ENCODE measurements around the gene GPR18.

DNA sequence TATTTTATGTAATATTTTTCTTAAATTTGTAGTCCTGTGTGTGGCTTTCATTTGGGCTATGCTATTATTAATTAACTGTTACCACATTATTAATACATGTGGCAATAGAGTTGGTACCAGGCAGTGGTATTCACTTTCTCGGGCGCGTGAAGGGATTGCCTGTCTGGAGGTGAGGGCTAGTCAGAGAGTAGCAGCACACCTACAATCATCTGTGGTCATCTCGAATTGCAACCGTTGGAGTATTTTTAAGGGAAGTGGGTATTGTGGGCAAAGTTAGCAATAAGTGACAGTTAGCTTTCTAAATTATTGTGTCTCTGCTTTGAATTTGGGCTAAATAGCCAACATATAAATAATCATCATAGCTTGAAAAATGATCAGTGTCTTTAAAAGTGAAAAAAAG lies 20.0 kb upstream of the GPR18 start:
- TF ChIP-seq, protein P1, sequence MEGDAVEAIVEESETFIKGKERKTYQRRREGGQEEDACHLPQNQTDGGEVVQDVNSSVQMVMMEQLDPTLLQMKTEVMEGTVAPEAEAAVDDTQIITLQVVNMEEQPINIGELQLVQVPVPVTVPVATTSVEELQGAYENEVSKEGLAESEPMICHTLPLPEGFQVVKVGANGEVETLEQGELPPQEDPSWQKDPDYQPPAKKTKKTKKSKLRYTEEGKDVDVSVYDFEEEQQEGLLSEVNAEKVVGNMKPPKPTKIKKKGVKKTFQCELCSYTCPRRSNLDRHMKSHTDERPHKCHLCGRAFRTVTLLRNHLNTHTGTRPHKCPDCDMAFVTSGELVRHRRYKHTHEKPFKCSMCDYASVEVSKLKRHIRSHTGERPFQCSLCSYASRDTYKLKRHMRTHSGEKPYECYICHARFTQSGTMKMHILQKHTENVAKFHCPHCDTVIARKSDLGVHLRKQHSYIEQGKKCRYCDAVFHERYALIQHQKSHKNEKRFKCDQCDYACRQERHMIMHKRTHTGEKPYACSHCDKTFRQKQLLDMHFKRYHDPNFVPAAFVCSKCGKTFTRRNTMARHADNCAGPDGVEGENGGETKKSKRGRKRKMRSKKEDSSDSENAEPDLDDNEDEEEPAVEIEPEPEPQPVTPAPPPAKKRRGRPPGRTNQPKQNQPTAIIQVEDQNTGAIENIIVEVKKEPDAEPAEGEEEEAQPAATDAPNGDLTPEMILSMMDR (conservative IDR thresholded peaks at IDR 0.05): no peak
- TF ChIP-seq EZH2 (IDR thresholded peaks at IDR 0.05; ENCODE audit: low read depth): no peak

Measured in PC-9 (cell line).